A673 (cell line): ENCODE measurements around the gene NEMP2. TPM values are rescaled to one million over a fixed set of nuclear protein-coding genes. Genes with fewer than 3 reads are reported as not detected.

Source experiments
- BruUV-seq: library from RNA; stranded (reverse); fragments of 400-500 nt; replicated peaks from 2 replicates; lab custom pipeline; 2021; lab: Mats Ljungman, UMichigan
- CTCF ChIA-PET: fragments of 300-600 bp; sonication (Branson Sonifier 250); formaldehyde crosslinking; loops from one replicate; lab custom pipeline; 2022; ENCODE audit warnings: antibody characterized with exemption; lab: Charles Lee
- POLR2A ChIA-PET: fragments of 300-600 bp; sonication (Branson Sonifier 250); formaldehyde crosslinking; loops from one replicate; lab custom pipeline; 2022; ENCODE audit warnings: antibody characterized with exemption; ENCODE audit not compliant: low non-redundant PET; lab: Charles Lee
- DNase-seq: peaks from one replicate; pipeline ENCODE4 v3.0.0-alpha.2; 2015; ENCODE audit warnings: low spot score
- H3K27ac ChIP-seq: fragments of 200-600 bp; sonication (generic); 2 replicates; pipeline ENCODE4 v1.5.1; 2016; ENCODE audit warnings: mixed run types, low read depth, mild to moderate bottlenecking, mixed read lengths, antibody characterized with exemption, low read length; ENCODE audit not compliant: poor library complexity, severe bottlenecking
- H3K27me3 ChIP-seq: fragments of 200-600 bp; sonication (generic); replicated peaks from 2 replicates; pipeline ENCODE4 v1.6.1; 2017; ENCODE audit warnings: mixed run types, low read depth, mild to moderate bottlenecking, mixed read lengths, antibody characterized with exemption, low read length; ENCODE audit not compliant: insufficient read depth, poor library complexity
- H3K36me3 ChIP-seq: fragments of 200-600 bp; sonication (generic); 2 replicates; pipeline ENCODE4 v1.6.1; 2016; ENCODE audit warnings: mixed run types, mild to moderate bottlenecking, mixed read lengths, antibody characterized with exemption, low read length; ENCODE audit not compliant: insufficient read depth, poor library complexity, severe bottlenecking
- H3K4me1 ChIP-seq: fragments of 200-600 bp; sonication (generic); 2 replicates; pipeline ENCODE4 v1.6.1; 2017; ENCODE audit warnings: mixed run types, mild to moderate bottlenecking, mixed read lengths, antibody characterized with exemption, low read length; ENCODE audit not compliant: insufficient read depth, poor library complexity, severe bottlenecking
- H3K4me3 ChIP-seq: fragments of 200-600 bp; sonication (generic); 2 replicates; pipeline ENCODE4 v1.5.1; 2016; ENCODE audit warnings: low read depth, mixed run types, mild to moderate bottlenecking, mixed read lengths, low read length; ENCODE audit not compliant: poor library complexity, severe bottlenecking
- H3K9me3 ChIP-seq: fragments of 200-600 bp; sonication (generic); 2 replicates; pipeline ENCODE4 v1.6.1; 2016; ENCODE audit warnings: mixed run types, low read depth, mild to moderate bottlenecking, mixed read lengths, antibody characterized with exemption, low read length; ENCODE audit not compliant: poor library complexity, severe bottlenecking
- CTCF ChIP-seq: fragments of 300-800, 200-600 bp; sonication (generic); conservative IDR thresholded peaks from 2 replicates; pipeline ENCODE4 v1.5.1; 2017; ENCODE audit warnings: low read depth, mild to moderate bottlenecking, antibody characterized with exemption, low read length, moderate library complexity, mixed read lengths
- EZH2 ChIP-seq: fragments of 200-600 bp; sonication (generic); IDR thresholded peaks from 2 replicates; pipeline ENCODE4 v1.6.1; 2017; ENCODE audit warnings: borderline replicate concordance, low read depth, mild to moderate bottlenecking, mixed read lengths, antibody characterized with exemption, low read length; ENCODE audit not compliant: poor library complexity, severe bottlenecking
- intact Hi-C: fragments of 100-400 bp; cut with micrococcal nuclease; formaldehyde crosslinking; loops from one replicate; pipeline ENCODE4 v1.10.0; 2022; ENCODE audit not compliant: unreplicated experiment
- total RNA-seq: library from RNA; stranded (reverse); gene quantifications from 2 replicates; pipeline ENCODE4 v1.2.3, GENCODE V29; 2021

Gene NEMP2
- total RNA-seq, 1 experiment from 2014 or later: 12.6 TPM

- BruUV-seq: no TSS peak
- no peaks in the 10 kb centered on the region for H3K4me1 ChIP-seq
- H3K27me3 ChIP-seq: no peaks in the 10 kb centered on the region
- ChIA-PET POLR2A (no interaction called here), CTCF (no interaction called here)
- no peak for DNase-seq
- no peaks in the 10 kb centered on the region for H3K36me3 ChIP-seq
- no peak overlapping the region for H3K4me3 ChIP-seq
- no peak overlapping the region for H3K27ac ChIP-seq
- no peaks in the 10 kb centered on the region for H3K9me3 ChIP-seq
- TF ChIP-seq CTCF (no peak), EZH2 (no peak)
- intact Hi-C loops: no loop called here
Observed at GRCh38 chr2:190456833-190457232, 77.7 kb downstream of the NEMP2 start.

- no peak for TF ChIP-seq CTCF
- no peak for TF ChIP-seq EZH2
- Histone ChIP-seq H3K4me1 (no peaks in the 10 kb centered on the region), H3K27ac (no peak overlapping the region), H3K4me3 (no peak overlapping the region), H3K9me3 (no peaks in the 10 kb centered on the region), H3K36me3 (no peaks in the 10 kb centered on the region), H3K27me3 (no peaks in the 10 kb centered on the region)
- no TSS peak for BruUV-seq
- ChIA-PET POLR2A (no interaction called here), CTCF (no interaction called here)
- no peak for DNase-seq
- intact Hi-C loops: no loop called here
Observed at GRCh38 chr2:190455358-190456095, 79.0 kb downstream of the NEMP2 start.

GRCh38 chr2:190454795-190455194 is 79.7 kb downstream of the NEMP2 start:
- no peaks in the 10 kb centered on the region for H3K36me3 ChIP-seq
- H3K4me3 ChIP-seq: no peak overlapping the region
- no peaks in the 10 kb centered on the region for H3K9me3 ChIP-seq
- ChIA-PET POLR2A (no interaction called here), CTCF (no interaction called here)
- TF ChIP-seq EZH2 (no peak), CTCF (no peak)
- DNase-seq: no peak
- H3K27ac ChIP-seq: no peak overlapping the region
- H3K27me3 ChIP-seq: no peaks in the 10 kb centered on the region
- no peaks in the 10 kb centered on the region for H3K4me1 ChIP-seq
- intact Hi-C loops: no loop called here
- BruUV-seq: no TSS peak

Other genes starting within 250 kb of the NEMP2 start
- 43.3 and 45.7 TPM in 2 replicates for gene HIBCH, start 214.9 kb downstream of the NEMP2 start, total RNA-seq
- 3.2 and 3.9 TPM in 2 replicates for gene INPP1, start 191.1 kb downstream of the NEMP2 start, total RNA-seq
- gene MFSD6, start 126.4 kb downstream of the NEMP2 start, total RNA-seq: 5.7 and 8.4 TPM in 2 replicates
- gene NAB1, start 114.4 kb upstream of the NEMP2 start, total RNA-seq: 29.8 and 32.6 TPM in 2 replicates